ENCODE measurements around the gene PRIM2.
"Not testable (repeated sequence)": the region's sequence is repeated elsewhere in the genome, so short reads cannot be mapped to it uniquely, and the experiment has no call there.

PRIM2 gene

DNA sequence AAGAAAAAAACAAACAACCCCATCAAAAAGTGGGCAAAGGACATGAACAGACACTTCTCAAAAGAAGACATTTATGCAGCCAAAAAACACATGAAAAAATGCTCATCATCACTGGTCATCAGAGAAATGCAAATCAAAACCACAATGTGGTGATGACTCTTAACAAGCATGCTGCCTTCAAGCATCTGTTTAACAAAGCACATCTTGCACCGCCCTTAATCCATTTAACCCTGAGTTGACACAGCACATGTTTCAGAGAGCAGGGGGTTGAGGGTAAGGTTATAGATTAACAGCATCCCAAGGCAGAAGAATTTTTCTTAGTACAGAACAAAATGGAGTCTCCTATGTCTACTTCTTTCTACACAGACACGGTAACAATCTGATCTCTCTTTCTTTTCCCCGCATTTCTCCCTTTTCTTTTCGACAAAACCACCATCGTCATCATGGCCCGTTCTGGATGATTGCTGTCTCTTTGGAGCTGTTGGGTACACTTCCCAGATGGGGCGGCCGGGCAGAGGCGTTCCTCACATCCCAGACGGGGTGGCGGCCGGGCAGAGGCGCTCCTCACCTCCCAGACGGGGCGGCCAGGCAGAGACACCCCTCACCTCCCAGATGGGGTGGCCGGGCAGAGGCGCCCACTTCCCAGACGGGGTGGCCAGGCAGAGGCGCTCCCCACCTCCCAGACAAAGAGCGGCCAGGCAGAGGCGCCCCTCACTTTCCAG lies 7.2 kb upstream of the PRIM2 start:
- peaks cover 28% of the 10 kb centered on the region for H3K4me1 ChIP-seq (ENCODE audit: control insufficient read depth, insufficient read depth, low read length)
- not testable (repeated sequence) for H3K9me3 ChIP-seq (ENCODE audit: control insufficient read depth, low read length); H3K4me3 ChIP-seq (ENCODE audit: low read length); H3K27me3 ChIP-seq (replicated peaks; ENCODE audit: control insufficient read depth, insufficient read depth, low read length); H3K36me3 ChIP-seq (ENCODE audit: control insufficient read depth, insufficient read depth, low read length, severe bottlenecking); H3K9ac ChIP-seq (ENCODE audit: low read length); DNase-seq (ENCODE audit: low read depth)

GRCh38 chr6:57310817-57311157 lies 6.6 kb upstream of the PRIM2 start:
- Histone ChIP-seq H3K36me3 (ENCODE audit: control insufficient read depth, insufficient read depth, low read length, severe bottlenecking) (no peaks in the 10 kb centered on the region), H3K9ac (ENCODE audit: low read length) (no peak overlapping the region), H3K4me3 (ENCODE audit: low read length) (no peak overlapping the region), H3K9me3 (ENCODE audit: control insufficient read depth, low read length) (no peaks in the 10 kb centered on the region), H3K27me3 (replicated peaks; ENCODE audit: control insufficient read depth, insufficient read depth, low read length) (no peaks in the 10 kb centered on the region), H3K4me1 (ENCODE audit: control insufficient read depth, insufficient read depth, low read length) (peaks cover 24% of the 10 kb centered on the region)
- DNase-seq (ENCODE audit: low read depth) = no peak

DNA sequence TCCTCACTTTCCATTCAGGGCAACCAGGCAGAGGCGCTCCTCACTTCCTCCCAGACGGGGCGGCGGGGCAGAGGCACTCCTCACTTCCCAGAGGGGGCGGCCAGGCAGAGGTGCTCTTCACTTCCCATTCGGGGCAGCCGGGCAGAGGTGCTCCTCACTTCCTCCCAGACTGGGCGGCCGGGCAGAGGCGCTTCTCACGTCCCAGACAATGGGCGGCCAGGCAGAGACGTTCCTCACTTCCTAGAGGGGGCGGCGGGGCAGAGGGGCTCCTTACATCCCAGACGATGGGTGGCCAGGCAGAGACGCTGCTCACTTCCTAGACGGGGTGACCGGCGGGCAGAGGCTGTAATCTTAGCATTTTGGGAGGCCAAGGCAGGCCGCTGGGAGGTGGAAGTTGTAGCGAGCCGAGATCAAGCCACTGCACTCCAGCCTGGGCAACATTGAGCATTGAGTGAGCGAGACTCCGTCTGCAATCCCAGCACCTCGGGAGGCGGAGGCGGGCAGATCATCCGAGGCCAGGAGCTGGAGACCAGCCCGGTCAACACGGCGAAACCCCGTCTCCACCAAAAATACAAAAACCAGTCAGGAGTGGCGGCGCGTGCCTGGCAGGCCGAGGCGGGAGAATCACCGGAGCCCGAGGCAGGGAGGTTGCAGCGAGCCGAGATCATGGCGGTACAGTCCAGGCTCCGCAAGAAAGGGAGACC lies 6.0 kb upstream of the PRIM2 start:
- H3K27me3 ChIP-seq (replicated peaks; ENCODE audit: control insufficient read depth, insufficient read depth, low read length); H3K9me3 ChIP-seq (ENCODE audit: control insufficient read depth, low read length); H3K36me3 ChIP-seq (ENCODE audit: control insufficient read depth, insufficient read depth, low read length, severe bottlenecking); H3K9ac ChIP-seq (ENCODE audit: low read length); DNase-seq (ENCODE audit: low read depth); H3K4me3 ChIP-seq (ENCODE audit: low read length): not testable (repeated sequence)
- peaks cover 21% of the 10 kb centered on the region for H3K4me1 ChIP-seq (ENCODE audit: control insufficient read depth, insufficient read depth, low read length)

DNA sequence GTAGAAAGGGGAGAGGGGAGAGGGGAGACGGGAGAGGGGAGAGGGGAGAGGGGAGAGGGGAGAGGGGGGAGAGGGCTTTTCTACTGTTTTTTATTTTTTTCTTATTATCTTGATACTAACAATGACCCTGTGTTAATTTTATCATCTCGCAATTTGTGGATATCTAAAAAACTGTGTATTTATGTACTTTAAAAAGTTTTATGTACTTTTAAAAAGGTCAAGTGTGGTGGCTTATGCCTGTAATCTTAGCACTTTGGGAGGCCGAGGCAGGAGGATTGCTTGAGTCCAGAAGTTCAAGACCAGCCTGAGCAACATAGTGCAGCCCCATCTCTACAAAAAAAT lies 5.5 kb upstream of the PRIM2 start:
- H3K27me3 ChIP-seq (replicated peaks; ENCODE audit: control insufficient read depth, insufficient read depth, low read length) = no peaks in the 10 kb centered on the region
- no peak overlapping the region for H3K9ac ChIP-seq (ENCODE audit: low read length)
- no peaks in the 10 kb centered on the region for H3K9me3 ChIP-seq (ENCODE audit: control insufficient read depth, low read length)
- peaks cover 21% of the 10 kb centered on the region for H3K4me1 ChIP-seq (ENCODE audit: control insufficient read depth, insufficient read depth, low read length)
- no peak overlapping the region for H3K4me3 ChIP-seq (ENCODE audit: low read length)
- no peak for DNase-seq (ENCODE audit: low read depth)
- H3K36me3 ChIP-seq (ENCODE audit: control insufficient read depth, insufficient read depth, low read length, severe bottlenecking) = no peaks in the 10 kb centered on the region

- peak; percentile 22 for DNase-seq (ENCODE audit: low read depth)
- H3K4me1 ChIP-seq (ENCODE audit: control insufficient read depth, insufficient read depth, low read length) = peaks cover 24% of the 10 kb centered on the region
- no peaks in the 10 kb centered on the region for H3K9me3 ChIP-seq (ENCODE audit: control insufficient read depth, low read length)
- no peaks in the 10 kb centered on the region for H3K27me3 ChIP-seq (replicated peaks; ENCODE audit: control insufficient read depth, insufficient read depth, low read length)
- peak overlapping the region; percentile 61 for H3K9ac ChIP-seq (ENCODE audit: low read length)
- H3K36me3 ChIP-seq (ENCODE audit: control insufficient read depth, insufficient read depth, low read length, severe bottlenecking) = no peaks in the 10 kb centered on the region
- H3K4me3 ChIP-seq (ENCODE audit: low read length) = peak overlapping the region; percentile 17
Observed at GRCh38 chr6:57313009-57313408, 4.4 kb upstream of the PRIM2 start.

DNA sequence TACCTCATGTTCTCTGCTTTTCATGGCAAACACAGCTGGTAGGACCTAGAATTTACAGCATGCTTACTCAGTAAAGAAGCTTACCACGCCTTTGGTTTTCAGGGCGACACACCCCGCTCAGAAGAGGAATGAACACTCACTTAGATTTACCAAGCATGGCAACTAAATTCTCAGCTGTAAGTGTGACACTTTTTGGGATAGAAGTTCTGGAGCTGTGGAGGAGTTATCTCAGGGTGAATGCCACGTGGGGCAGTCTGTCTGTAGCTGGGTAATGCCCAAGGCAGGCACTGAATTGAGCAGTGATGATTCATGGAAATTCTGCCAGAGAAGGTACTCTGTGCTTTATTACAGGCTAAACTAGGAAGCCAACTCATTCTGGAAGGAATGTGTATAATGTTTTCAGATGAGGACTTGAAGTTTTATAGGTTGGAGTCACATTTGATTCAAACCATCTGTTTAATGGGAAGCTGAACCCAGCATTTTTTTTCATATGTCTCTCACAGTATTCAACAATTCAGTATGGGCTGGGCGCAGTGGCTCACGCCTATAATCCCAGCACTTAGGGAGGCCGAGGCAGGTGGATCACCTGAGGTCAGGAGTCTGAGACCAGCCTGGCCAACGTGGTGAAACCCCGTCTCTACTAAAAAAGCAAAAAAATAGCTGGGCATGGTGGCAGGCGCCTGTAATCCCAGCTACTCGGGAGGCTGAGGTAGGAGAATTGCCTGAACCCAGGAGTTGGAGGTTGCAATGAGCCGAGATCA lies 3.5 kb upstream of the PRIM2 start:
- Histone ChIP-seq H3K4me3 (ENCODE audit: low read length) (peak overlapping the region; percentile 17), H3K9me3 (ENCODE audit: control insufficient read depth, low read length) (no peaks in the 10 kb centered on the region), H3K4me1 (ENCODE audit: control insufficient read depth, insufficient read depth, low read length) (peaks cover 29% of the 10 kb centered on the region), H3K36me3 (ENCODE audit: control insufficient read depth, insufficient read depth, low read length, severe bottlenecking) (no peaks in the 10 kb centered on the region), H3K27me3 (replicated peaks; ENCODE audit: control insufficient read depth, insufficient read depth, low read length) (no peaks in the 10 kb centered on the region), H3K9ac (ENCODE audit: low read length) (peak overlapping the region; percentile 61)
- DNase-seq (ENCODE audit: low read depth) = peak; percentile 98

DNA sequence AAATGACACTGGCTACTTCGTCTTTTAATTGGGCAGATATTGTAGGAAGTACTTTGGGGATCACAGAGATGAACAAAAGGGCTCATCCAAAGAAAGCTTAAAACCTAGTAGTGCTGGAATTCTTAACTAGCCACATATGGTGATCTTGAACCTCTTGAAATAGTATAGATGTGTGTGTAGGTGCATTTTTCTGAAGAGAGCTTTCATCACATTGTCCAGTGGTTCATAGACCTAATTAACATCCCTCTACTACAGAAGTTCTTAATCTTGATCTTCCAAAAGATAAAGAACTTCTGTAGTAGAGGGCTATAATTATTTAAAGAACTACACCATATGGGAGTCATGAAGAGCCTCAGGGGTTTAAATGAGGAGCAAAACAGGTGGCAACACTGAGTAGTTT lies 2.3 kb upstream of the PRIM2 start:
- Histone ChIP-seq H3K9ac (ENCODE audit: low read length) (no peak overlapping the region), H3K36me3 (ENCODE audit: control insufficient read depth, insufficient read depth, low read length, severe bottlenecking) (peaks cover 5% of the 10 kb centered on the region), H3K9me3 (ENCODE audit: control insufficient read depth, low read length) (no peaks in the 10 kb centered on the region), H3K27me3 (replicated peaks; ENCODE audit: control insufficient read depth, insufficient read depth, low read length) (no peaks in the 10 kb centered on the region), H3K4me1 (ENCODE audit: control insufficient read depth, insufficient read depth, low read length) (peaks cover 29% of the 10 kb centered on the region), H3K4me3 (ENCODE audit: low read length) (no peak overlapping the region)
- no peak for DNase-seq (ENCODE audit: low read depth)

GRCh38 chr6:57315851-57316250 lies 1.6 kb upstream of the PRIM2 start:
- Histone ChIP-seq H3K4me3 (ENCODE audit: low read length) (no peak overlapping the region), H3K36me3 (ENCODE audit: control insufficient read depth, insufficient read depth, low read length, severe bottlenecking) (peaks cover 12% of the 10 kb centered on the region), H3K9ac (ENCODE audit: low read length) (peak overlapping the region; percentile 87), H3K27me3 (replicated peaks; ENCODE audit: control insufficient read depth, insufficient read depth, low read length) (no peaks in the 10 kb centered on the region), H3K4me1 (ENCODE audit: control insufficient read depth, insufficient read depth, low read length) (peaks cover 29% of the 10 kb centered on the region), H3K9me3 (ENCODE audit: control insufficient read depth, low read length) (no peaks in the 10 kb centered on the region)
- no peak for DNase-seq (ENCODE audit: low read depth)

DNA sequence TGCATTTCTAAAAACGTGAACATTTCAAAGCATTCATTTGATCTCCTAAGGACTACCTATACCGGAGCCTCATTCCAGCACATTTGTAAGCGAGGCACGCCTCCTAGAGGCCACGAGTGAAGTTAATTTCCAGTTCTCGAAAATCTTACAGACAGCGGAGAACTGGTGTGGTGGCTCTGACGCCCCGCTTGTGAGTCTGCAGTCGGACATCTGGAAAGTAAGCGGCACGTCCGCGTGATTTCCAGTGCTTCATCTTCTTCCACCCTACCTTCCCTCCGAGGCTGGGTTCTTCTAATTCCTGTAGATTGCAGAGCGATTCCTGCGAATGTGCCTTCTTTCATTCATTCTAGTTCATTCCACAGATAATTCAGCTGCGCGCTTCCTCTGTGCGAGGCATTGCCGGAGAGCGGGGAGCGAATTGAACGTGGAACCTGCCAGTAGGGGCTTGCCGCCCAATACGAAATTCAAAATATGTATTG lies 810 bp upstream of the PRIM2 start:
- DNase-seq (ENCODE audit: low read depth) = peak; percentile 97
- Histone ChIP-seq H3K36me3 (ENCODE audit: control insufficient read depth, insufficient read depth, low read length, severe bottlenecking) (peaks cover 19% of the 10 kb centered on the region), H3K4me3 (ENCODE audit: low read length) (peak overlapping the region; percentile 91), H3K9me3 (ENCODE audit: control insufficient read depth, low read length) (no peaks in the 10 kb centered on the region), H3K27me3 (replicated peaks; ENCODE audit: control insufficient read depth, insufficient read depth, low read length) (no peaks in the 10 kb centered on the region), H3K4me1 (ENCODE audit: control insufficient read depth, insufficient read depth, low read length) (peaks cover 29% of the 10 kb centered on the region), H3K9ac (ENCODE audit: low read length) (peak overlapping the region; percentile 87)

DNA sequence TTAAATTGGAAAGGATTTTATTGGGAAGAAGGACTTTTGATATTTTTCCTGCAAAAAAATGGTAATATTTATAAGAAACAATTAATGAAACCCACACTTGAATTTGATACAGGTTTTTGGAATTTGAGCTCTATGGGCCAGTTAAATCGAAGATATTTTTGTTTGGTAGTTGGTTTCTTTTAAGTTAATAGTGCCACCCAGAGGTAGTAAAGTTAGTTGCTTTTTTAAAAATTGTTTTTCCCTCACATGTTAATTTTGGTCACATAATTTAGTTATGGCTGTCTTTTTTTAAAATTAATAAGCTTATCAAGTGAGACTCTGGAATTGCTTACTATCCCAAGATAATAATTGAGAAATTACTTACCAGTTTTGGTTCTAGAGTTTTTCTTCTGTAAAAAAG lies 7.1 kb downstream of the PRIM2 start:
- no peaks in the 10 kb centered on the region for H3K27me3 ChIP-seq (replicated peaks; ENCODE audit: control insufficient read depth, insufficient read depth, low read length)
- H3K4me3 ChIP-seq (ENCODE audit: low read length) = no peak overlapping the region
- H3K9ac ChIP-seq (ENCODE audit: low read length) = no peak overlapping the region
- peaks cover 55% of the 10 kb centered on the region for H3K36me3 ChIP-seq (ENCODE audit: control insufficient read depth, insufficient read depth, low read length, severe bottlenecking)
- peak; percentile 73 for DNase-seq (ENCODE audit: low read depth)
- no peaks in the 10 kb centered on the region for H3K4me1 ChIP-seq (ENCODE audit: control insufficient read depth, insufficient read depth, low read length)
- peaks cover 5% of the 10 kb centered on the region for H3K9me3 ChIP-seq (ENCODE audit: control insufficient read depth, low read length)

DNA sequence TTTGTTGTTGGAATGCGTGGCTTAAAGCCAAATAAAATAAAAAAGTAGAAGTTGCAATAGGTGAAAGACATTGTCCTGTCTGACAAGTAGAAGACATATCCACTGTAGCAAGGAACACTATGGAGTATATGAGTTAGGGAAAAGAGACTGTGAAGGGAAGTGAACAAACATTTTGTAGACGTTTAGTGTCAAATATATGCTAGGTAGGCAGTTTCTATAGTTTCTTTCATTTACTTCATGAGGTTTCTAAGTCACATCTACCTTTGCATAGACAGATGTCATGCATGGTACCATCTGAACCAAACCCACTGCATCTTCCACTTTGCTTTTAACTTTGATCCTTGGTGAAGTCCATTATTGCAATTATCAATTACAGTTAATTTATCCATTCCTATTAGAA lies 9.9 kb downstream of the PRIM2 start:
- DNase-seq (ENCODE audit: low read depth) = no peak
- Histone ChIP-seq H3K4me1 (ENCODE audit: control insufficient read depth, insufficient read depth, low read length) (no peaks in the 10 kb centered on the region), H3K4me3 (ENCODE audit: low read length) (no peak overlapping the region), H3K9ac (ENCODE audit: low read length) (no peak overlapping the region), H3K36me3 (ENCODE audit: control insufficient read depth, insufficient read depth, low read length, severe bottlenecking) (peaks cover 33% of the 10 kb centered on the region), H3K27me3 (replicated peaks; ENCODE audit: control insufficient read depth, insufficient read depth, low read length) (no peaks in the 10 kb centered on the region), H3K9me3 (ENCODE audit: control insufficient read depth, low read length) (peaks cover 19% of the 10 kb centered on the region)

Data from adipocyte (in vitro differentiated cells).